HepG2 (cell line): ENCODE results near the gene NUP214. TPM values are rescaled to one million over a fixed set of nuclear protein-coding genes. Genes with fewer than 3 reads are reported as not detected.

Experiments
- HMGXB3 ChIP-seq: sonication (generic); formaldehyde crosslinking; IDR thresholded peaks from 2 replicates; pipeline ENCODE4 v1.4.0; 2020; ENCODE audit warnings: missing genetic modification reagents, borderline replicate concordance
- HNF1A ChIP-seq, 2 experiments: sonication (generic) in 1 of 2; formaldehyde crosslinking in 1 of 2; IDR thresholded peaks; 2 replicates each; pipeline versions ENCODE4 v1.4.0 to v1.6.1; 2016 to 2020; ENCODE audit warnings: borderline replicate concordance in 1 of 2, low read depth in 1 of 2, mild to moderate bottlenecking in 1 of 2, missing genetic modification reagents in 1 of 2
- LCORL ChIP-seq, 2 experiments: fragments of 450-650 bp in 1 of 2; sonication (generic) in 1 of 2; formaldehyde crosslinking in 1 of 2; IDR thresholded peaks; 2 replicates each; pipeline versions ENCODE4 v1.5.0 to v1.6.1; 2017 to 2020; ENCODE audit warnings: antibody characterized with exemption in 1 of 2, missing genetic modification reagents in 1 of 2
- PRDM15 ChIP-seq: sonication (generic); formaldehyde crosslinking; IDR thresholded peaks from 2 replicates; pipeline ENCODE4 v1.4.0; 2020; ENCODE audit warnings: missing genetic modification reagents
- TMF1 ChIP-seq: sonication (generic); formaldehyde crosslinking; IDR thresholded peaks from 2 replicates; pipeline ENCODE4 v1.8.1; 2022; ENCODE audit warnings: low read depth, missing genetic modification reagents
- TP53 ChIP-seq: sonication (generic); formaldehyde crosslinking; conservative IDR thresholded peaks from 2 replicates; pipeline ENCODE4 v1.4.0; 2020; ENCODE audit warnings: missing genetic modification reagents
- ZNF484 ChIP-seq: sonication (generic); formaldehyde crosslinking; IDR thresholded peaks from 2 replicates; pipeline ENCODE4 v1.5.1; 2020; ENCODE audit warnings: mild to moderate bottlenecking, low read depth, missing genetic modification reagents, borderline replicate concordance
- polyA plus RNA-seq, 8 experiments: library from polyadenylated mRNA; depleted of rRNA in 3 of 8; stranded (reverse) in 7 of 8; unstranded in 1 of 8; fragments of >200 nt; fragmentation: Illumina TruSeq in 4 of 8; extraction: Trizol in 4 of 8; gene quantifications; 2 replicates each; pipeline versions ENCODE4 v1.2.1 to v1.2.3, GENCODE V29; 2011 to 2016; ENCODE audit warnings: low read depth in 4 of 8, missing spikeins in 1 of 8, mixed read lengths in 1 of 8; ENCODE audit not compliant: insufficient read depth in 1 of 8
- total RNA-seq, 5 experiments: library from RNA; depleted of rRNA; stranded (reverse); fragments of >200 nt; fragmentation: Illumina TruSeq; extraction: Trizol; gene quantifications; 2 replicates each; pipeline ENCODE4 v1.2.3, GENCODE V29; 2016; ENCODE audit warnings: low read depth in 1 of 5
- TF ChIP-seq, protein P1 (sequence below): sonication (generic); formaldehyde crosslinking; IDR thresholded peaks from 2 replicates; pipeline ENCODE4 v1.5.1; 2020; ENCODE audit warnings: missing genetic modification reagents, mild to moderate bottlenecking, borderline replicate concordance
- TF ChIP-seq, protein P2 (sequence below): sonication (generic); formaldehyde crosslinking; IDR thresholded peaks from 2 replicates; pipeline ENCODE4 v1.4.0; 2020; ENCODE audit warnings: mild to moderate bottlenecking, missing genetic modification reagents

The NUP214 gene
- total and polyA plus RNA-seq, 2 of the 13 experiments (the other 11 are each of a cell fraction or from before 2014, with no cell fraction given): 8.4 to 16.0 TPM

- no peak for TF ChIP-seq PRDM15 (CRISPR knock-in tag)
- TF ChIP-seq HNF1A (IDR thresholded peaks at IDR 0.05; ENCODE audit: low read depth): no peak
- TF ChIP-seq HNF1A (CRISPR knock-in tag; IDR thresholded peaks at IDR 0.05; ENCODE audit: borderline replicate concordance): 0 out of 2 replicates have a peak, but pooled peaks have one; percentile 34
- TF ChIP-seq TMF1: no peak
- TF ChIP-seq LCORL (IDR thresholded peaks at IDR 0.05): no peak
- TF ChIP-seq LCORL (CRISPR knock-in tag; IDR thresholded peaks at IDR 0.05): no peak
- TF ChIP-seq, protein P1, sequence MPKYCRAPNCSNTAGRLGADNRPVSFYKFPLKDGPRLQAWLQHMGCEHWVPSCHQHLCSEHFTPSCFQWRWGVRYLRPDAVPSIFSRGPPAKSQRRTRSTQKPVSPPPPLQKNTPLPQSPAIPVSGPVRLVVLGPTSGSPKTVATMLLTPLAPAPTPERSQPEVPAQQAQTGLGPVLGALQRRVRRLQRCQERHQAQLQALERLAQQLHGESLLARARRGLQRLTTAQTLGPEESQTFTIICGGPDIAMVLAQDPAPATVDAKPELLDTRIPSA (CRISPR knock-in tag): no peak
- TF ChIP-seq TP53: no peak
- TF ChIP-seq ZNF484 (CRISPR knock-in tag): no peak
- TF ChIP-seq, protein P2, sequence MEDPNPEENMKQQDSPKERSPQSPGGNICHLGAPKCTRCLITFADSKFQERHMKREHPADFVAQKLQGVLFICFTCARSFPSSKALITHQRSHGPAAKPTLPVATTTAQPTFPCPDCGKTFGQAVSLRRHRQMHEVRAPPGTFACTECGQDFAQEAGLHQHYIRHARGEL: no peak
- TF ChIP-seq HMGXB3 (CRISPR knock-in tag): no peak
Observed at GRCh38 chr9:131078427-131079366, 46.7 kb upstream of the NUP214 start (continued).
